K562 (cell line): ENCODE measurements around the gene GPC2. TPM values are rescaled to one million over a fixed set of nuclear protein-coding genes. Genes with fewer than 3 reads are reported as not detected.
A peak's percentile ranks its signal among the peaks of the same experiment; 100 is the strongest.

ENCODE experiments used
- CBX5 ChIP-seq: IDR thresholded peaks from 2 replicates; pipeline ENCODE4 v1.6.1; 2014; ENCODE audit warnings: low read depth, borderline replicate concordance
- CC2D1A ChIP-seq: fragments of 450-650 bp; IDR thresholded peaks from 2 replicates; pipeline ENCODE4 v1.6.1; 2017; ENCODE audit warnings: mild to moderate bottlenecking
- DDX20 ChIP-seq: fragments of 450-650 bp; IDR thresholded peaks from 2 replicates; pipeline ENCODE4 v1.6.1; 2016; ENCODE audit warnings: missing genetic modification characterization, low read depth, mild to moderate bottlenecking, missing compliant biosample characterization, moderate library complexity
- DIDO1 ChIP-seq: fragments of 450-650 bp; IDR thresholded peaks from 2 replicates; pipeline ENCODE4 v1.6.1; 2016; ENCODE audit warnings: low read depth, missing biosample characterization, missing genetic modification characterization
- EGR1 ChIP-seq: fragments of 450-650 bp; conservative IDR thresholded peaks from 2 replicates; pipeline ENCODE4 v1.6.1; 2017; ENCODE audit warnings: mild to moderate bottlenecking
- HLTF ChIP-seq: fragments of 450-650 bp; IDR thresholded peaks from 2 replicates; pipeline ENCODE4 v1.6.1; 2016
- MAZ ChIP-seq, 2 experiments: fragments of 450-650 bp in 1 of 2; sonication (generic) in 1 of 2; formaldehyde crosslinking; IDR thresholded peaks in 1 of 2; conservative IDR thresholded peaks in 1 of 2; 2 replicates each; pipeline versions ENCODE4 v1.4.0 to v1.5.0; 2020; ENCODE audit warnings: mild to moderate bottlenecking in 1 of 2, missing genetic modification reagents in 1 of 2
- MCM7 ChIP-seq, 2 experiments: fragments of 450-650 bp; IDR thresholded peaks; 2 replicates each; pipeline ENCODE4 v1.6.1; 2016 to 2018
- MEIS2 ChIP-seq: fragments of 450-650 bp; IDR thresholded peaks from 2 replicates; pipeline ENCODE4 v1.6.1; 2014; ENCODE audit warnings: mild to moderate bottlenecking; ENCODE audit not compliant: partially characterized antibody
- NCOR1 ChIP-seq: fragments of 450-650 bp; IDR thresholded peaks from 2 replicates; pipeline ENCODE4 v1.6.1; 2016; ENCODE audit warnings: mild to moderate bottlenecking, moderate library complexity
- PATZ1 ChIP-seq: fragments of 250-450 bp; sonication (Bioruptor Pico); IDR thresholded peaks from 2 replicates; pipeline ENCODE4 v1.5.0; 2020; ENCODE audit warnings: mild to moderate bottlenecking, borderline replicate concordance
- SMARCC2 ChIP-seq: fragments of 450-650 bp; IDR thresholded peaks from 2 replicates; pipeline ENCODE4 v1.6.1; 2017; ENCODE audit warnings: antibody characterized with exemption, moderate library complexity, mild to moderate bottlenecking, low read depth
- SNAPC5 ChIP-seq: fragments of 250-450 bp; sonication (Bioruptor Pico); IDR thresholded peaks from 2 replicates; pipeline ENCODE4 v1.8.0; 2021; ENCODE audit warnings: moderate library complexity, mild to moderate bottlenecking, inconsistent platforms
- SNIP1 ChIP-seq: fragments of 450-650 bp; IDR thresholded peaks from 2 replicates; pipeline ENCODE4 v1.7.1; 2017; ENCODE audit warnings: low read depth, mild to moderate bottlenecking
- SNRNP70 ChIP-seq: fragments of 200-400 bp; formaldehyde crosslinking; optimal IDR thresholded peaks from 2 replicates; pipeline ENCODE3; 2017; ENCODE audit warnings: low read depth, low read length
- TSHZ1 ChIP-seq: fragments of 250-450 bp; sonication (Bioruptor Pico); IDR thresholded peaks from 2 replicates; pipeline ENCODE4 v1.4.0; 2020; ENCODE audit warnings: mild to moderate bottlenecking, moderate library complexity
- ZBTB33 ChIP-seq: sonication (generic); formaldehyde crosslinking; IDR thresholded peaks from 2 replicates; pipeline ENCODE4 v1.8.1; 2023; ENCODE audit warnings: mild to moderate bottlenecking, missing genetic modification reagents
- ZNF217 ChIP-seq: sonication (generic); formaldehyde crosslinking; IDR thresholded peaks from 2 replicates; pipeline ENCODE4 v1.8.0; 2022; ENCODE audit warnings: mild to moderate bottlenecking, missing genetic modification reagents
- polyA plus RNA-seq, 8 experiments: library from polyadenylated mRNA; depleted of rRNA in 4 of 8; stranded (reverse) in 5 of 8; unstranded in 3 of 8; fragments of >200 nt; fragmentation: Nextera tagmentation in 2 of 8; fragmentation: Illumina TruSeq in 1 of 8; extraction: Ambion mirVana in 2 of 8; extraction: Trizol in 1 of 8; gene quantifications; 2 replicates each; pipeline versions ENCODE4 v1.2.1 to v1.2.3, GENCODE V29; 2011 to 2014; ENCODE audit warnings: inconsistent platforms in 1 of 8, missing spikeins in 1 of 8
- total RNA-seq, 7 experiments: library from RNA; depleted of rRNA in 6 of 7; stranded (reverse); fragments of >200 nt in 6 of 7; fragmentation: Illumina TruSeq in 2 of 7; extraction: Trizol in 2 of 7; gene quantifications; 2 replicates each; pipeline versions ENCODE4 v1.2.1 to v1.2.3, GENCODE V29; 2011 to 2021; ENCODE audit warnings: low replicate concordance in 1 of 7

GPC2 gene
- total and polyA plus RNA-seq, 9 of the 15 experiments (the other 6 are each of a cell fraction or from before 2014, with no cell fraction given) = 0.06 to 7.7 (median 1.4) TPM; not detected in 1

- TF ChIP-seq CC2D1A = no peak
- TF ChIP-seq SMARCC2 = peak; percentile 47; the same call in 1 of the 2 replicates
- TF ChIP-seq SNIP1 = no peak
- no peak for TF ChIP-seq PATZ1
- TF ChIP-seq TSHZ1 = no peak
- no peak for TF ChIP-seq DIDO1 (tag)
- peak; percentile 45; the same call in 1 of the 2 replicates for TF ChIP-seq EGR1
- peak; percentile 27; the same call in 1 of the 2 replicates for TF ChIP-seq NCOR1
- TF ChIP-seq MAZ (CRISPR knock-in tag; conservative IDR thresholded peaks at IDR 0.05 in 1 of 2, IDR thresholded peaks at IDR 0.05 in 1 of 2) = peak in 1 of 2 experiments; percentile 91; a peak in 3 of 4 replicates
- TF ChIP-seq ZBTB33 = 0 out of 2 replicates have a peak, but pooled peaks have one; percentile 48
- peak; percentile 72 for TF ChIP-seq MEIS2
- no peak for TF ChIP-seq DDX20 (tag)
- TF ChIP-seq SNAPC5 (CRISPR knock-in tag) = no peak
- TF ChIP-seq HLTF = no peak
- TF ChIP-seq CBX5 = no peak
- no peak for TF ChIP-seq SNRNP70
- no peak for TF ChIP-seq MCM7 (IDR thresholded peaks at IDR 0.05)
- TF ChIP-seq ZNF217 (CRISPR knock-in tag) = 0 out of 2 replicates have a peak, but pooled peaks have one; percentile 28
Observed at GRCh38 chr7:100157334-100158228, 19.6 kb downstream of the GPC2 start (continued).
